ENCODE results near the gene GATAD2B.
"Not testable (repeated sequence)": the region's sequence is repeated elsewhere in the genome, so short reads cannot be mapped to it uniquely, and the experiment has no call there.

Gene GATAD2B

DNA sequence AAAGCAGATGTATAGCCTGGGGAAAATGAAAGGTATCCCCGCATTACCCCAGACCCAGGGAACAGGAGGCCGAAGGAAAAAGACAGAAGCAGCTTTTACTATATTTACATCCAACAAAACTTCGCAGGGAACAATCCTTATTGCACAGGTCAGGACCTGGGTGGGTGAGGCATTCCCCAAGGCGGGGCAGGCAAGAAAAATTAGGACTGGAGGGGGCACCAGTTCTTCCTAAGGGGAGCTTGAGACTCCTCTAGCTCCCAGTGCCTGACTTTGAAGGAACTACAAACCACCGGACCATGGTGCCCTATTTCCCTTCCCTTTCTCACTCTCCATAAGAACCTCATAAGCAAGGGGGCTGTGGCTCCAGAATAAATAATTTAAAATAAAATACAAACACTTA, 6.7 kb upstream of the GATAD2B start:
- DNase-seq, result no peak

GRCh38 chr1:153928791-153929341, 6.1 kb upstream of the GATAD2B start:
- DNase-seq, result peak; percentile 67 to 88

GRCh38 chr1:153928245-153928644, 5.5 kb upstream of the GATAD2B start:
- DNase-seq, result no peak

DNA sequence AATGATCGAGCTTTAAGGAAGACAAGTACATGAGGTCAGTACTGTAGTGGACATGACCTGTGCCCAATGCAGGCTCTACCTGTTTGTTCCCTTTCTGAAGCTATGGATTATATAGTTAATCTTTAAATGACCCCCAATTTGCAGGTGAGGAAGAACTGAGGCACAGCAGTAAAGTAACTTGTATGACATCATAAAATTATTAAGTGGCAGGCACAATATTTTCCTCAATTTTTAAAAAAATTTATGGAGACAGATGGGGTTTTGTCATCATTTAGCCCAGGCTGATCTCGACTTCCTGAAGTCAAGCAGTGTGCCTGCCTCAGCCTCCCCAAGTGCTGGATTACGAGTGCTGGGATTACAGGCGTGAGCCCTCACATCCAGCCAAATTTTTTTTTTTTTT, 3.6 kb upstream of the GATAD2B start:
- DNase-seq, result no peak

GRCh38 chr1:153922076-153922971, 448 bp downstream of the GATAD2B start:
- no peak for DNase-seq

DNA sequence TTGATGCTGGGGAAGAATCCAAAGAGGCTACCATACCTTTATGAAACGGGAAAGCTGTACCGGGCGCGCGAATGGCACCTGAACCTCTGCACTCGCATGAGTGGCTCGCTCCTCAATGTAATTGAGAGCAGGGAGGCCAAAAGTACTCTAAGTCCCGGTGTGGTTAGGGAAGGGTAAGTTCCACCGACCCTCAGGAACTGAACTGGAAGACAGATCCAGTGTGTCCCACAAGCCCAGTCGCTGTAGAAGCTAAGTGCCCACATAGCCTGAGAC, 1.0 kb downstream of the GATAD2B start:
- no peak for DNase-seq

DNA sequence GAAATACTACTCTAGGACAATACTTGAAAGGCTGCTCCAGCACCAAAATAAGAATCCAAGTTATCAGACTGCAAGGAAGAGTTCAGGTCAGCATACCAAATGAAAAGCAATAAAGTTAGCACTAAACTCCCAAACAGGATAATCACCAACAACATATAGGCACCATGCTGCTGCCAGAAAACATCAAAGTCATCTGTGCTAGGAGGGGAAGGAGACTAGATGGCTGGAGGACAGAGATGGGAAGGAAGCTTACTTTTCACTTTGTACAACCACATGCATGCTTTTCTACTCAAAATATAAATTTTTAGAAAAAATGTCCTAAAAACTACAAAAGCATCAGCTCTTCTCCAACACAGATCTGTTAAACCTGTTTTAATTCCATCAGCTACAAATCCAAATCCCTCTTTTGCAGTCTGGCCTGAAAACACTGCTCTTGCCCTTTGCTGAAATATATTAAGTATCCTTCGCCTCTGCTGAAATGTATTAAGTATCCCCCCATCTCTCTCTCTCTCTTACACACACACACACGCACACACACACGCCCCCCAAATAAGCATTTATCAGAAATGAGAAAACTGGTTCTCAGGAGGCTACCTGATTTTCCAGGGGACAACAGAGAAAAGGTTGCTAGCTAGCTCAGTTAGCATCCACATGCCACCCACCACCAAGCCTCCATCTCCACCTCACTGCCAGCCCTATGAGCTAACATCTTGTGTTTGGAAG, 1.5 kb downstream of the GATAD2B start:
- DNase-seq, result no peak

DNA sequence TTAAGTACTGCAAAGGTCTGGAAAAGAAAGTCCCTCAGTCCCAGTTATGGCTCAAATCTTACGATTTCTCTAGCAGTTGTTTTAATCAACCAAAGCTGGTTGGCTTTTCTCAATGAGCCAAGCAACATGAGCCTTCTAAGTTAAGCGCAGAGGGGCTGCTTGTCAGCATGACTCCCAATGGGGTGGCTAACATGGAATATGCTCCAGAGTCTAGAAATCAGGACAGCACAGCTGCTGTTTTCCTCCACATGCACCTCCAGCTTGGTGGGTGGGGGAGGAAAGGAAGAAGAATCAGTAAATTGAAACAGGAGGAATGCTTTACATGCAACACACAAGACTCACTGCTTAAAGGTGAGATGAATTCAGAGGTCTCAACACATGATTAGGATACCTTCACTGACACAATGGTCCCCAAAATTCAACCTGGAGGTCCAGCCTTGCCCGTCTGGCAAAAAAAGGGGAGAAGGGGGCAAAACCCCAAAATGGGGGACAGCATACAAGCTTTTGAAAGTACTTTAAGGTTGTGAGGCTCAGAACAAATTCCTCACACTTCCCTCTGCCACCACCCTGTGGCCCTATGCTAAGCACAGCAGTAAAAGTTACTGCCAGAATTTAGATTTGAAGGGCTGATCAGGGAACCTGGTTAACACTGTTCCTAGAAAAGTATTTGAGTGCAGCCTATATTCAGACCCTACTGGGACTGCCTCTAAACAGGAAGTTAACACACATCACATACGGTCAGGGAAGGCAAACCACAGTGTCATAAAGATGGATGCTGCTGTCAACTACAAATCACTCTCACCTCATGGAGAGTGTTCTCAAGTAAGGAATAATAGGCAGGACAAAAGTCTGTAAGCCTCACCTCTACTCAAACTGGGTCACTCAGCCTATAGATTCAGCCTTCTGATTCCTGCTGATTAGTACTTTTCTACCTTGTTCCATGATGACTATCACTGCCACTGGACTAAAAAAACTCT, 2.6 kb downstream of the GATAD2B start:
- no peak for DNase-seq

DNA sequence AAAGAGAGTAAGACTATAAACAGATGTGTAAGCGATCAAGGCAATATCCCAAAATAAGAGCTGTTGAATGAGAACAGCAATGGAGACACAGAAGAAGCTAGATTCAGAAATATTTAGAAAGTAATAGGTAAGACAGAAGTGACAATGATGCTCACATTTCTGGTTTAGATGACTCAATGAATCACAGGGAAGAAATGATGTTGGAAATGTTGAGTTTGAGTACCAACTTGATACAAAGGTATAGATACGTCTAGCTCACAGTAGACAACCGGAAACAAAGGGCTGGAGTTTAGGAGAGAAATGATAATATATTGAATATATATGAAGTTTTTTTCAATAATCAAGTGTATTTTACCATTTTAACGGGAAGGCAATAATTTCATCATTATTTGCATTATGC, 6.5 kb downstream of the GATAD2B start:
- no peak for DNase-seq

GRCh38 chr1:153912349-153912748, 10.4 kb downstream of the GATAD2B start:
- no peak for DNase-seq

GRCh38 chr1:153910560-153910959, 12.2 kb downstream of the GATAD2B start:
- not testable (repeated sequence) for DNase-seq

DNA sequence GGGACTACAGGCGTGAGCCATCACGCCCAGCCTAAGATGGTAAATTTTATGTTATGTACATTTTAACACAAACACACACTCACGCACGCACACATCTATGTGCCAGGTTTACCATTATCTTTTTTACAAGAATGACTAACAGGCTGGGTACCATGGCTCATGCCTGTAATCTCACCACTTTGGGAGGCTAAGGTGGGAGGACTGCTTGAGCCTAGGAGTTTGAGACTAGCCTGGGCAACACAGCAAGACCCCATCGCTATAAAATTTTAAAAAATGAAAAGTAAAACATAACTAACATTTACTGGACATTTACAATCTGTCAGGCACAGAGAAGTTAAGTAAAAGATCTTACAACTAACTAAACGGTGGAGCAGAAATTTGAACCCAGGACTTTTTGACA, 14.7 kb downstream of the GATAD2B start:
- DNase-seq, result no peak

GRCh38 chr1:153907134-153907533, 15.6 kb downstream of the GATAD2B start:
- DNase-seq, result no peak

GRCh38 chr1:153906396-153906795, 16.4 kb downstream of the GATAD2B start:
- no peak for DNase-seq

DNA sequence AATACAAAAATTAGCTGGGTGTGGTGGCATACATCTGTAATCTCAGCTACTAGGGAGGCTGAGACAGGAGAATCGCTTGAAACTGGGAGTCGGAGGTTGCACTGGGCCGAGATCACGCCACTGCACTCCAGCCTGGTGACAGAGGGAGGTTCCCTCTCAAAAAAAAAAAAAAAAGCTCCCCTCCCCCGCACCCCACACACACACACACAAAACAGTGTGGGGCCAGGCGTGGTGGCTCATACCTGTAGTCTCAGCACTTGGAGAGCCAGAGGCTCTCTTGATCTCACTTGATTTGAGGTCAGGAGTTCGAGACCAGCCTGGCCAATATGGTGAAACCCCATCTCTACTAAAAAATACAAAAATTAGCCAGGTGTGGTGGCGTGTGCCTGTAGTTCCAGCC, 16.9 kb downstream of the GATAD2B start:
- not testable (repeated sequence) for DNase-seq

DNA sequence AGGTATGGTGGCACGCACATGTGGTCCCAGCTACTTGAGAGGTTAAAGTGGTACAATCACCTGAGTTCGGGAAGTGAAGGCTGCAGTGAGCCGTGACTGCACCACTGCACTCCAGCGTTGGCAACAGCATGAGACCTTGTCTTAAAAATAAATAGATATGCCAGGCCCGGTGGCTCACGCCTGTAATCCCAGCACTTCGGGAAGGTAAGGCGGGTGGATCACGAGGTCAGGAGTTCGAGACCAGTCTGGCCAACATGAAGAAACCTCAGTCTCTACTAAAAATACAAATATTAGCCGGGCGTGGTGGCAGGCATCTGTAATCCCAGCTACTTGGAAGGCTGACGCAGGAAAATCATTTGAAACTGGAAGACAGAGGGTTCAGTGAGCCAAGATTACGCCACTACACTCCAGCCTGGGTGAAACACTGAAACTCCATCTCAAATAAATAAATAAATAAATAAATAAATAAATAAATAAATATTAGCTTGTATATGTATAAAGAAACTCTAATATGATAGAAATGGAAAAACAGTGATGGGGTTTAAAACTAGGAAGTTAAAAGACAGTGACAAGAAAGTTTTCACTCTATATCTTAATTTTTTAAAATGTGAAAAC, 18.8 kb downstream of the GATAD2B start:
- no peak for DNase-seq

DNA sequence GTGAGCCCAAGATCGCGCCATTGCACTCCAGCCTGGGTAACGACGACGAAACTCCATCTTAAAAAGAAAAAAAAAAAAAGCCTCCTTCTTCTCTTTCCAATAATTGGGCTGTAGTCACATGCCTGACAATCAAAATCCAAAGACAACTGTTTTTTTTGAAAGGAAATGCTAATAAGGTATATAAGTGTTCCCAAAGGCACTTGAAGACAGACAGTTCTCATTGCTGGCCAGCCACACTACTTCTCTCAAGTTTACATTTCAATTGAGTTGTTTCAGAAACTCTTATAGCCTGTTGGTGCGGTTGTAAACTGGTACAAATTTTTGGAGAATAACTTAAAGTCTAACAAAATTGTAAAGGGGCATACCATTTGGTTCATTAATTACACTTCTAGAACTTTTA, 23.3 kb downstream of the GATAD2B start:
- DNase-seq, result no peak

DNA sequence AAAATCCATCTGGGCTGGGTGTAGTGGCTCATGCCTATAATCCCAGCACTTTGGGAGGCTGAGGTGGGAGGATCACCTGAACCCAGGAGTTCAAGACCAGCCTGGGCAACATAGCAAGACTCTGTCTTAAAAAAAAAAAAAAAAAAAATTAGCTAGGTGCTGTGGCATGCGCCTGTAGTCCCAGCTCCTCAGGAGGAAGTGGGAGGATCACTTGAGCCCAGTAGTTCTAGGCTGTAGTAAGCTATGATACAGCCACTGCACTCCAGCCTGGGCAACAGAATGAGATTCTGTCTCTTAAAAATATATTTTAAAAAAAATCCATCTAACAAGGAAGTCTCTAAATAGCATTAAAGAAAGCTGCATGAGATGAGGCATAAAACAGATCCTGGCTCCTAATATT, 26.9 kb downstream of the GATAD2B start:
- DNase-seq, result not testable (repeated sequence)

- not testable (repeated sequence) for DNase-seq
Observed at GRCh38 chr1:153891042-153891441, 31.7 kb downstream of the GATAD2B start.

DNA sequence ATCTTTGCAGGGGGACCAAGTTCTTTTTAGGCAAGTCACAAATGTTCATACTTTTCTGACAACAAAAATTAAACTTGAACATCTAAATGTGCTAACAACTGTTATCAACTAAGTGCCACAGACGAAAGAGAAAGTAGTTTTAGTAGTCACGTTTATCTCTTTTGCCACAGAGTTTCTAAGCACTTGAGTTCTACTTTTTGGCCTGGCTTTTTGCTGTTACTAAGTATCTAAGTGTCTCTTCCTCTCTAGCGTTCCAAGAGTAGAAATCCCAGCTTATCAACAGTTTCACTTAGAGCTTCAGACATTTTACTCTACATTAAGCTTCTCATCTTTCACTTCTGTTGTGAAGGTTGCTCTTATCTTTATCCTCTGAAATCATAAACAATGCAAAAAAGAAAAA, 34.2 kb downstream of the GATAD2B start:
- no peak for DNase-seq

GRCh38 chr1:153886127-153886526, 36.6 kb downstream of the GATAD2B start:
- DNase-seq, result no peak

DNA sequence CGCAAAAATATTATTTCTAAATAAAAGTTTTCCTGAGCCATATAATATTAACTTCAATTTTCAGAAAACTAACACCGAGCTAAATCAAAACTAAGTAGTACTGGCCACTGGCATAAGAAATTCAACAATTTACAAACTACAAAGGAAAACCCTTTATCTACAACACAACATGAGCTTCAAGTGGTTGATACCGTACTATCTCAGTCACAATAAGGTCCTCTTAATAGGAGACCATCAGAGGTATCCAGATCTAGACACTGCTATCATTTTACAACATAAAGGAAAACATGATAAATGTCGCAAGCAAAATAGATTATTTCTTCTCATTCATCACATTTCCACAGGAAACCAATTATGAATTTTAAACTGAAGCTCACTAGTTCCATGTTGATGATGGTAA, 39.5 kb downstream of the GATAD2B start:
- DNase-seq, result no peak

Data from hippocampal formation (tissue), 2 donors.